Left lung (tissue), 10 donors: ENCODE results near the gene MRPL10. TPM values are rescaled to one million over a fixed set of nuclear protein-coding genes. Genes with fewer than 3 reads are reported as not detected.

Source experiments
- ATAC-seq: fragments of 200-7000 bp; cut with Tn5 transposase; one replicate; pipeline ENCODE4 v1.9.1; 2020; ENCODE audit warnings: moderate library complexity
- DNase-seq, 4 donors: peaks; one replicate each; pipeline ENCODE4 v3.0.0-alpha.2; 2013 to 2020
- H3K27ac ChIP-seq, 2 donors: fragments of 200-600 bp; sonication (generic) in 1 of 2; one replicate each; pipeline versions ENCODE4 v1.5.0 to v1.8.0; 2020 to 2021
- H3K27me3 ChIP-seq, 2 donors: fragments of 200-600 bp; sonication (generic) in 1 of 2; one replicate each; pipeline versions ENCODE4 v1.5.0 to v1.8.0; 2020 to 2021
- H3K36me3 ChIP-seq, 2 donors: fragments of 200-600 bp; sonication (generic) in 1 of 2; one replicate each; pipeline versions ENCODE4 v1.5.0 to v1.8.0; 2020 to 2021
- H3K4me1 ChIP-seq, 2 donors: fragments of 200-600 bp; one replicate each; pipeline ENCODE4 v1.8.0; 2021
- H3K4me3 ChIP-seq, 2 donors: fragments of 200-600 bp; sonication (generic) in 1 of 2; one replicate each; pipeline versions ENCODE4 v1.5.0 to v1.8.0; 2020 to 2021; ENCODE audit warnings: mild to moderate bottlenecking in 1 of 2
- H3K9me3 ChIP-seq, 2 donors: fragments of 200-600 bp; sonication (generic) in 1 of 2; one replicate each; pipeline versions ENCODE4 v1.5.0 to v1.8.0; 2020 to 2021
- intact Hi-C, 2 donors: fragments of 100-400 bp; cut with DNase I; formaldehyde crosslinking; loops; one replicate each; pipeline versions ENCODE4 v1.11.2 to v1.14.2; 2022
- polyA plus RNA-seq, 6 donors: library from polyadenylated mRNA; unstranded; fragments of 120-200 nt; gene quantifications; one replicate each; pipeline ENCODE4 v1.2.1, GENCODE V29; 2013; ENCODE audit not compliant: insufficient read length in 6 of 6
- total RNA-seq, 2 donors: library from RNA; stranded (reverse); fragmentation: NEBNext Ultra II Directional; extraction: Animal tissue kit (Norgen Biotek cat#: 25700); gene quantifications; one replicate each; pipeline ENCODE4 v1.2.1, GENCODE V29; 2021
- TF ChIP-seq, protein P1 (sequence below), 2 donors: fragments of 200-600 bp; sonication (generic) in 1 of 2; IDR thresholded peaks; one replicate each; pipeline versions ENCODE4 v1.5.0 to v1.8.0; 2021; ENCODE audit warnings: antibody characterized with exemption in 2 of 2
- donor health status: DM: no; HTN: yes; CAD: no.
- donor health status: DM: no; HTN: no; CAD: no.

MRPL10 gene
- total and polyA plus RNA-seq, 8 donors: 26.2 to 55.7 (median 50.6) TPM

DNA sequence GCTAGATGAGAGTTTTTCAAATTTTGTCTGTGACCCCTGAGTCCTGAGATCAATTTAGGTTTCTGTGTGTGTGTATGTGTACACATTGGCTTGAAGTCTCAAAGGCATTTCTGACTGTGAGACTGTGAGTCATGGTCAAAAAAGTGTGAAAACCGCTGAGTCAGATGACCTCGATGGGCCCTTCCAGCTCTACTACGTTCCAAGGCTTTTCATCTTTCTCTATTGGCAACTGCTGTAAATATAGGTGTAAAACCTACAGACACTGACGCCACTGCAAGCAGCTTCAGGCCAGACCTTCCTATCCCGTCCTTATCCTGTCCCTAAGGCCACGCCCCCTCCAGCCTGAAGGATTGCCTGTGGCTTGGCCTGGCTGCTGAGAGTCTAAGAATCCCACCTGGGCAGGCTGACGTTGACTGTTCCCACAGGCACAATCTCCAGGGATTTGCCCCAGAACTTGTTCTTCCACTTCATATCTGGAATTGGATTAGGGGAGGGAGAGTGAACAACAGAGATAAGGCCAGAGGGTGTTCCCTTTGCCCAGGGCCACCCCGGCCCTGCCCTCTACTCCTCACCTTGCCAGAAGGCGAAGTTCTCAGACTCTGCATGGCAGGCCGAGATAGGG, 21.0 kb downstream of the MRPL10 start:
- peak; percentile 83 for ATAC-seq
- peak in 3 of 4 donors; percentile 24 to 82 (median 76) for DNase-seq
- intact Hi-C loops: no loop called here

DNA sequence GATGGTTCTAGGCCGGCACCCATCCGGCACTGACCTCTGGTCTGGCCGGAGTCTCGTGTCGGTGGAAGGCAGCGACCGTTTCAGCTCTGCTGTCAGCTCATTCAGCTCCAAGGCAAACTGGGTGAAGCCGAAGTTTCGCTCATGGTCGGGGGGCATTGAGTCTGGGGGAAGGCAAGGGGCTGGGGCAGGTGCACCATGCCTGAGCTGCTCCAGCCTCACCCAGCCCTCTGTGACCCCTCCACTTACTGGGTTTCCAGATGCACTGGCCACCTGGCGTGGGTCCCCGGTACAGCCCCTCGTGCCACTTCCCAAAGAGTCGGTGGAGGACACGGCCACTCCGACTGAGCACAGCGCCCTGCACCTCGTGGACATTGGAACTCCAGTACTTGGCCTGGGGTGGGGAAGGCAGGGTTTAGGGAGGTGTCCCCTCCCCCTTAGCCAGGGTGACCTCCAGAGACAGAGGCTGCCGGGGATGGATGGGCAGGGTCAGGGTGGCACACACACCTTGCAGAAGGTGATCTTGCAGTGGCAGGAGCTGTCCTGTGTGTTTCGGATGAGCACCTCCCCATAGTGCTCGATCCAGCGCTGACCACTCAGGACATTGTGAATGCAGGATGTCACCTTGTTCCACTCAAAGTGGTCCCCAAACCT, 22.4 kb downstream of the MRPL10 start:
- Histone ChIP-seq H3K4me1 (peaks cover 0 to 10% of the 10 kb centered on the region in 2 donors), H3K27me3 (no peaks in the 10 kb centered on the region), H3K27ac (no peak overlapping the region), H3K4me3 (no peak overlapping the region), H3K36me3 (peaks cover 0 to 66% of the 10 kb centered on the region in 2 donors), H3K9me3 (no peaks in the 10 kb centered on the region)
- TF ChIP-seq, protein P1, sequence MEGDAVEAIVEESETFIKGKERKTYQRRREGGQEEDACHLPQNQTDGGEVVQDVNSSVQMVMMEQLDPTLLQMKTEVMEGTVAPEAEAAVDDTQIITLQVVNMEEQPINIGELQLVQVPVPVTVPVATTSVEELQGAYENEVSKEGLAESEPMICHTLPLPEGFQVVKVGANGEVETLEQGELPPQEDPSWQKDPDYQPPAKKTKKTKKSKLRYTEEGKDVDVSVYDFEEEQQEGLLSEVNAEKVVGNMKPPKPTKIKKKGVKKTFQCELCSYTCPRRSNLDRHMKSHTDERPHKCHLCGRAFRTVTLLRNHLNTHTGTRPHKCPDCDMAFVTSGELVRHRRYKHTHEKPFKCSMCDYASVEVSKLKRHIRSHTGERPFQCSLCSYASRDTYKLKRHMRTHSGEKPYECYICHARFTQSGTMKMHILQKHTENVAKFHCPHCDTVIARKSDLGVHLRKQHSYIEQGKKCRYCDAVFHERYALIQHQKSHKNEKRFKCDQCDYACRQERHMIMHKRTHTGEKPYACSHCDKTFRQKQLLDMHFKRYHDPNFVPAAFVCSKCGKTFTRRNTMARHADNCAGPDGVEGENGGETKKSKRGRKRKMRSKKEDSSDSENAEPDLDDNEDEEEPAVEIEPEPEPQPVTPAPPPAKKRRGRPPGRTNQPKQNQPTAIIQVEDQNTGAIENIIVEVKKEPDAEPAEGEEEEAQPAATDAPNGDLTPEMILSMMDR (IDR thresholded peaks at IDR 0.05): no peak
- no peak for DNase-seq
- intact Hi-C loops: no loop called here
- no peak for ATAC-seq

More for the DNA sequence above, 21.0 kb downstream of the MRPL10 start:
- Histone ChIP-seq H3K27ac (peak overlapping the region; percentile 26 to 43), H3K36me3 (peaks cover 0 to 80% of the 10 kb centered on the region in 2 donors), H3K4me1 (peaks cover 0 to 10% of the 10 kb centered on the region in 2 donors), H3K27me3 (no peaks in the 10 kb centered on the region), H3K9me3 (no peaks in the 10 kb centered on the region), H3K4me3 (no peak overlapping the region)
- TF ChIP-seq, protein P1 (IDR thresholded peaks at IDR 0.05): no peak

DNA sequence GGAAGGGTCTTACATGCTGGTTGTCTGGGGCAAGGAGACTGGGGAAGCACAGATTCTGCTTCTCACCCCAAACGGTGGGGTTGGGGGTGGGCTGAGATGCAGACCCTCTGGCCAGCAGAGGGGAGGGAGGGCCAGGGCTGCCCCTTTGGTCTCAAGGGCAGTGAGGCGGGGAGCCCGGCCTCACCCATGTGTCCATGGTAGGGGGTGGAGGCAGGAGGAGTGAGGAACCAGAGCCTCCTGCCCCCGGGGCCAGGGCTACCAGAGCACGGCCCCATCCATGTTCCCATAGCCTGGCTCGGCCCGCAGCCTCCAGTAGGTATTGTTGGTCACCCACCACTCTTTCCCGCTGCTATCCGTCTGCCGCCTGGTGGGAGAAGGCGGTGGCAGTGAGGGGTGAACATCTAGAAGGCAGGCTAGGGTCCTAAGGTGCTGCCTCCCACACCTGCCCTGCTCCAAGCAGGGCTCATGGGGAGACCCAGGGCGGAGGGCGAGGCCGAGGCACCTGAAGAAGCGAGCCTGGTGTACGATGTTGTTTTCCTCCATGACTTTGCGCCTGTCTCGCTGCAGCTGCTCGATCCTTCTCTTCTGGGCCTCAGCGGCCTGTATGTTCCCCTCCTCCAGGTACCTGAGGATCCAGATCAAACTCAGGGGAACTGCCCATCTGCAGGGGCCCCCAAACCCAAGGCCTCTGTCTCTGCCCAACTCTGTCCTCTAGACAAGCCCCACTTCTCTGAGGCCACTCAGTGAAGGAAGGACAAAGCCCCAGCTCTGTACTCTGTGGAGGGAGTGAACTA, 23.1 kb downstream of the MRPL10 start:
- H3K4me3 ChIP-seq: no peak overlapping the region
- intact Hi-C loops: no loop called here
- H3K36me3 ChIP-seq: peaks cover 0 to 59% of the 10 kb centered on the region in 2 donors
- H3K27me3 ChIP-seq: no peaks in the 10 kb centered on the region
- no peak for DNase-seq
- no peak overlapping the region for H3K27ac ChIP-seq
- H3K4me1 ChIP-seq: peaks cover 0 to 10% of the 10 kb centered on the region in 2 donors
- H3K9me3 ChIP-seq: no peaks in the 10 kb centered on the region
- TF ChIP-seq, protein P1 (IDR thresholded peaks at IDR 0.05): no peak
- ATAC-seq: no peak

DNA sequence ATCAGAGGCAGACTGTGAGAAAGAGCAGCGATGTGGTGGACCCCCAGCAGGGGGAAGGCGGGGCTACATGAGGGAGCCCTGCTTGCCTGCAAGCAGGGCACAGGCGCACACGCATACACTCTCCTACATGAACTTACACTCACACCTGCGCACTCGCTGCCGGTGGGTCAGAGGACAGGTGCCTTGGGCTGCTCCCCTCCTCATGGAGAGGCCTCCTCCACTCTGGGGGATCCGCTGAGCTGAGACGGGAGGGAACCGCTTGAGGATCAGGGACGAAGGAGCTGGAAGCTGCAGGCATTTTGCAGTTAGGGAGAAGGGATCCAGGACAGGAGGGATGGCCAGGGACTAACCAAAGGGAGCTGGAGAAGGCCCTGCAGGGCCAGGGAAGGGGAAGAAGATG, 23.9 kb downstream of the MRPL10 start:
- Histone ChIP-seq H3K36me3 (peaks cover 0 to 51% of the 10 kb centered on the region in 2 donors), H3K4me1 (peaks cover 0 to 10% of the 10 kb centered on the region in 2 donors), H3K27me3 (no peaks in the 10 kb centered on the region), H3K4me3 (no peak overlapping the region), H3K9me3 (no peaks in the 10 kb centered on the region), H3K27ac (no peak overlapping the region)
- ATAC-seq (no peak), DNase-seq (no peak)
- intact Hi-C loops: no loop called here
- TF ChIP-seq, protein P1 (IDR thresholded peaks at IDR 0.05): no peak

DNA sequence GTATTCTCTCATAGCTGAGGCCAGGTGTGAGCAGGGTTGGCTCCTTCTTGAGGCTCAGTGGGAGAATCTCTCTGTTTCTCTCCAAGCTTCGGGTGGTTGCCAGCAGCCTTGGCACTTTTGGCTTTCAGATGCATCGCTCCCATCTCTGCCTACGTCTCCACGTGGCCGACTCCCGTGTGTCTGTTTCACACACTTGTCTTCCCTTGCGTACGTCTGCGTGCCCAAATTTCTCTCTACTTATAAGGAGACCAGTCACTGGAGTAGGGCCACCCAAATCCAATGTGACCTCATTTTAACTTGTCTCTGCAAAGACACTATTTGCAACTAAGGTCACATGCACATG, 24.5 kb downstream of the MRPL10 start:
- no peaks in the 10 kb centered on the region for H3K9me3 ChIP-seq
- no peak for DNase-seq
- H3K27ac ChIP-seq: no peak overlapping the region
- no peak for ATAC-seq
- H3K27me3 ChIP-seq: no peaks in the 10 kb centered on the region
- peaks cover 0 to 47% of the 10 kb centered on the region in 2 donors for H3K36me3 ChIP-seq
- peaks cover 0 to 10% of the 10 kb centered on the region in 2 donors for H3K4me1 ChIP-seq
- TF ChIP-seq, protein P1 (IDR thresholded peaks at IDR 0.05): no peak
- H3K4me3 ChIP-seq: no peak overlapping the region
- intact Hi-C loops: no loop called here
